HG03196 (cell line): ENCODE data around the gene IP6K1.

Experiments used
- ATAC-seq: cut with Tn5 transposase; IDR thresholded peaks from one replicate; pipeline ENCODE4 v1.9.1; 2021; ENCODE audit not compliant: unreplicated experiment

The IP6K1 gene

DNA sequence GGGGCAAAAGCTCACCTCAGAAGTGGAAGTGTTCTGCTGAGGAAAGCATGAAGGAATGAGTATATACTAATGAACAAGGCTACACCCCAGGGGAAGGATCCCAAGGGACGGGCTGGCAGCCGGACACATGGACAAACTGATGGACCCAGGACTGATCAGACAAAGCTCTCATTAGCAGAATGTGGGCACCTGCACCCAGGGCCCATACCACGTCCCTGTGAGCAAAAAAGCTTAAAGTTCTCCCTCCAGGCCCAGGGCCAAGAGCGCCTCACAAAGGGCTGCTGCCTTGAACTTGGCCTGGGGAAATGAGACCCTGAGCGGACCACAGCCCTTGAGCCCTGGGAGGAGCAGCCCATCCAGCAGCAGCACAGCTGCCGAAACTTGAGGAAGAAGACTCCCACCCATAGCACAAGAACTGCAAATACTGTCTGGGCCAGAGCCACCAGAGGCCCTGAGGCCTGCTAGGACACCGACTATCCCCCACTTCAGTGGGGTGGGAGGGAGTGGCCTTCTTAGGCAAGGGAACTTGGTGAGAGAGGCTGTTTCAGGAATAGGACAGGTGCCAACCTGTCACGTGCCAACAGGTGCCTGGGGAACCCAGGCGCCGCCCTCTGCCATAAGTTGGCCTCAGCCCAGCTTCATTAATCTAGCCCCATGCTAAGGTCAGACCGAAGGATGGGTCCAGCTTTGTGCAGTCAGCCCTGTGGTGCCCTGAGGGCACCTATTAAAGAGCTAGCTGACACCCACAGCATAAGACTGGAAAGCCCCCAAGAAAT lies 60.2 kb downstream of the IP6K1 start:
- ATAC-seq = no peak

DNA sequence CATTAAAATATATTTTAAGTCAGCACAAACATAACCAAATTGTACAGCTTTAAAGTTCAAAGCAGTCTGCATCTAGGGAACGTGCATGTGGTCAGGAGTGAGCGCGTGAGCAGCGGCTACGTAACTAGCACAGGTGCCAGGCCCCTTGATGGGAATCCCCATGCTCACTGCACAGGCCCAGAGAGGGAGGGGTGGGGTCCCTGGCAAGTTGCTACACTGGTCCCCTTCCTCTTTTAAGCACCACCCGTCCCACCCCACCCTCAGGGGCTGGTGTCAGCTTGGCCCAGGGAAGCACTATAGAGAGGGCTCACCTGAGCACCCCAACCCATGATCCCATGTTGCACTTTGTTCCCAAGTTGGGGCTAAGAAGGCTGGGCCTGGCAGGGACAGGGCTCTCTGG lies 61.8 kb downstream of the IP6K1 start:
- ATAC-seq = no peak

DNA sequence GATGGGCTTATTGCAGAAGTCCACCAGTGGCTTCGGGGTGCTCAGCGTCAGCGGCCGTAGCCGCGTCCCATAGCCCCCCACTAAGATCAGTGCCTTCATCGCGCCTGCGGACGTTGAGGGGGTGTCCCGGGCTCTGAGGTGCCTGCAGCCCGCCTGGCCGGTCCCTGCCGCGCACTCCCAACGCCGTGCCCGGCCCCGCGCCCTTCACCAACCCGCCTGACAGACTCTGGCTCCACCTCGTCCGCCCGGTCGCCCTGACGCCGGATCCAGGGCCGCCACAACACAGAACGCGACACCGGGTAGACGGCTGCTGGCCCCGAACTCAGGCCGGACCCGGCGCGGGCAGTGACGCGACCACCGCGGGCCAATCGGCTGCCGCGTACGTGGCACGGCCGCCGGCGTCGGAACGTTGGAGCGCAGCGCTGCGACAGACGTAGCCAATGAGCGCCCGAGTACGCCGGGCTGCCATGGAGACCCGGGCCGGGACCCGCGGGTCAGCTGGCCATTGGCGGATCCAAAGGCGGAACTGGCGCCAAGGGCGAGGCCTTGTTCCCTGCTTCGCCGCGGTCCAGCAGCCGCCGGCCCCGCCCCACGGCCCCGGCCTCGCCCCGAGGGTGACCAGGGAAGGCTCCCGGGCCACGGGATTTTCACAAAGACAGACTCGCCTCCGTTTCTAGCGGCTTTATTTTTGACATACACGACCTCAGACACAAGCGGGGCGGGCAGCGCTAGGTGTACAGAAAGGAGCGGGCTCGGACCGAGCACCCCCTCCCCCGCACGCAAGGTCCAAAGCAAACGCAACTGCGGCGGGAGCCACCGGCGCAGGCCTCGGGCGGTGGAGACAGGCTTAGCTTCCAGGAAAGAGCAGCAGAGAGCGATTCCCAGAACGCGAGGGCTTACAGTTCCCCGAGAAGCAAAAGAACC lies 62.5 kb downstream of the IP6K1 start, which contains the start of gene GMPPB:
TSS of gene GMPPB (minus strand) at position 324 of the 924 bp plus-strand sequence. CDS start at position 99, 225 bp downstream.
- peak; percentile 70 for ATAC-seq

DNA sequence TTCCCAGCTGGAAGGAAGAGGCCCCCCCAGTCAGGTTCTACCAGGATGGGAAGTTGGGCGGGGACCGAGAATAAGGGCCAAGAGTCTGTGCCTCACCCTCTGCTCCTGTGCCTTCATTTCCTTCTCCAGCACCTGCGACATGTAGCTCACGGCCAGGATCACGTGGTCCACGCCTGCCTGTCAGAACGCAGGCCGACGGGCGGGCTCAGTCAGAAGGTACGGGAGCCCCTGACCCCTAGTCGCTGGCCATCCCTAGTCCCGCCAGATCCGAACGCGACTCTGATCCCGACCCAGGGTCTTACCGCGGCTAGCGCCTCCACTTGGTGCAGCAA lies 63.1 kb downstream of the IP6K1 start:
- ATAC-seq = no peak

DNA sequence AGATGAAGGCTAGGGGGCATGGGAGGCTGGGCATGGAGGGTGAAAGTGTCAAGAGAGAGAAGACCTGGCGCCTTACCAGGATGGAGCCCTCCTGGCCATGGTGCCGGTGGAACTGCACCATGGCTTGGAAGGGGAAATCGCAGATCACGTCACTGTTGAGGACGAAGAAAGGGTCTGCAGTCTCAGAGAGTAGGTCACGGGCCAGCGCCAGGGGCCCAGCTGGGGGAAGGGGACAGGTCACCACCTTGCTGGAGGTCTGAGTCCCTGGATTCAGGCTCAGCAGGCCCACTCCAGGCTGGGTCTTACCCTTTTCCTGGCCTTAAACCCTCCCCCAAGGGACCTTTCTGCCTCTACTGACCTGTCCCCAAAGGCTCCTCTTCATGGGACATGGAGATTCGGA lies 63.4 kb downstream of the IP6K1 start:
- no peak for ATAC-seq

DNA sequence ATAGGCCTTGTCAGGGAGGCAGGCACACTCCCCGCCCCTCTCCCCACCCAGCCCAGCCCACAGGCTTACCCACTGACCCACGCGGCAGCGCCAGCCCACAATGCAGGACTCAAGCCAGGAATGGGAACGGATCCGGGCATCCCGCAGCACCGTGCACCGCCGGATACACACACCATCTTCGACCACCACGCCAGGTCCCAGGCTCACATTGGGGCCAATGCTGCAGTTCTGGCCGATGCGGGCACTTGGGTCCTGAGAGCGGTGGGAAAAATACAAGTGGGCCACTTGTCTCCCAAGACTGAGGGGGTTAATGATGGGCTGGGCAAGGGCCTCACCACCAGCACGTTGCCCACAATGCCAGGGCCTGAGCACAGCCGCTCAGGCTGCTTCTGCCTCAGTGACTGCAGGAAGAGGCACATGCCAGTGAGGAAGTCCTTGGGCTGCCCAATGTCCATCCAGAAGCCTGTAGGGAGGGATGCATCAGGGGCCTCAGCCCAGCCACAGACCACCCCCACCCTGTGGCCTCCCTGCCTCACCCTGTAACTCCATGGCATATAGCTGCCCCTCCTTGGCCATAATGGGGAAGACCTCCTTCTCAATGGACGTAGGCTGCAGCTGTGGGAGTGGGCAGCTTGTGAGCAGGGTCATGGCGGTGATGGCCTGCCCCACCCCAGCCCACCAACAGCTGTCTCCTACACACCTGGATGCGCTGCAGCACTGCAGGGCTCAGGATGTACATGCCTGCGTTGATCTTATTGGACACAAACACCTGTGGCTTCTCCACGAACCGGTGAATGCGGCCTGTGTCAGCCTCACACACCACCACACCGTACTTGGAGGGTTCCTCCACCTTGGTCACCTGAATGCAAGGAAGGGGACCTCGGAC lies 64.2 kb downstream of the IP6K1 start:
- ATAC-seq = no peak

DNA sequence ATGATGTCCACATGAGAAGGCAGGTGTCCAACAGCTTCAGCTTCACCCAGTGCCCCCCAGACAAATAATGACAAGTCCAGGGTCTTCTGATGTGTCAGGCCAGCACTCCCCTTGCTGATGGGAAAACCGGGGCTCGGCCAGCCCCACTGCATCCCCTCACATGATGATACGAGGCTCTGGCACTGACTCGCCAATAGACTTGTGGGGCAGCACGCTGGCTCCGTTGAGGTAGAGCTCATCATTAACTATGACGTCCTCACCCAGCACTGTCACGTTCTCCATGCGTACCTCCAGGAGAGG lies 64.8 kb downstream of the IP6K1 start:
- no peak for ATAC-seq

DNA sequence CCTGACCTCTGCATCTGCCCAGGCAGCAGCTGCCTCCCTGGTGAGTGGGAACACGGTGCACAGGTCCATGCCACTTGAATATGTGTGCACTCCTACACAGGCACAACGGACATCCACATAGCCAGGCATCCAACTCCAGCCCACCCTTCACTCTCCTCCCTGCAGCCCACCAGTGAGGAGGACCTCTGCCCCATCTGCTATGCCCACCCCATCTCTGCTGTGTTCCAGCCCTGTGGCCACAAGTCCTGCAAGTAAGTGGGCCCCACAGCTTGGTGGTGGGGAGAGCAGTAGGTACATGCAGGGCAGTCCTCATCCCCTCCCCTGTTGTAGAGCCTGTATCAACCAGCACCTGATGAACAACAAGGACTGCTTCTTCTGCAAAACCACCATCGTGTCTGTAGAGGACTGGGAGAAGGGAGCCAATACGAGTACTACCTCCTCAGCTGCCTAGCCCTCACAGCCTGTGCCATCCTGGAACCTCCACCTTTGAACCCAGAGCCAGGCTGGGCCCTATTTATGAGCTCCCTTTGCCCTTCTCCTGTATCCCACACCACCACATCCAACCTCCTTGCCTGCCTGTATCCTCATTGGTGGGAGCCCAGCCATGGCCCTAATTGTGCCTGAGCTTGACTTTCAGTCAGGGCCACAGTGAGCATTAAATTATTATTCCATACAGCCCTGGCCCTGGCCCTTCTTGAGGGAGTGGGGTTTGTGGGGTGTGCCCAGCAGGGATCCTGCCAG lies 65.3 kb downstream of the IP6K1 start:
- ATAC-seq = no peak

DNA sequence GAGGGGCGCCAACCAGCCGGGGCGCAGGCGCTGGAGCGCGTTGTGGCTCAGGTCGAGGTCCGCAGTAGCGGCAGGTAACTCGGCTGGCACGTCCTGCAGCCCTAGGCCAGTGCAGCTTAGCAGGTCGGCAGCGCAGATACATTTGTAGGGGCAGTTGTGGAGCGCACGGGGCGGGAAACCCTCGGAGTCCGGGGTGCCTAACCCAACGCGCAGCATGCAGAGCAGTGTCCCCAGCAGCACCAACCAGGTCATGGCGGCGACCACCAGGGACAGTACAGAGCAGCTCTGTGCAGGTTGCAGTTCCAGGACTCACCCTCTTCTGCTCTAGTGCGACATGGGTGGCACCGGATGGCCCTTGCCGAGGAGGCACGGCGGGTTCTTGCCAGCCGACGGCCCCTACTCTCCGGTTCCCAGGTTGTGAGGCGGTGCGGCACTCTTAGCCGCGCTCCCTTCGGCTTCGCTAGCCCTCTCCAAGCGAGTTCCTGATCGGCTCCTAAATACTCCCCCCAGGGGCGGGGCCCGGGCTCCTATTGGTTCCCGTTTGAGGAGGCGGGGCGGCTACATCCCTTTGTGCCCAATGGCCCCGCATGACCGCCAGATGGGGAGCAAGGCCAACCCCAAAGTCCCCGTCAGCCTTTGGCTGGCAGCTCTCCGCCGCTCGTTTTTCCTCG lies 67.0 kb downstream of the IP6K1 start, which contains the start of gene AMIGO3:
TSS of gene AMIGO3 (minus strand) at position 471 of the 671 bp plus-strand sequence. CDS start at position 252, 219 bp downstream.
- ATAC-seq = peak; percentile 47

DNA sequence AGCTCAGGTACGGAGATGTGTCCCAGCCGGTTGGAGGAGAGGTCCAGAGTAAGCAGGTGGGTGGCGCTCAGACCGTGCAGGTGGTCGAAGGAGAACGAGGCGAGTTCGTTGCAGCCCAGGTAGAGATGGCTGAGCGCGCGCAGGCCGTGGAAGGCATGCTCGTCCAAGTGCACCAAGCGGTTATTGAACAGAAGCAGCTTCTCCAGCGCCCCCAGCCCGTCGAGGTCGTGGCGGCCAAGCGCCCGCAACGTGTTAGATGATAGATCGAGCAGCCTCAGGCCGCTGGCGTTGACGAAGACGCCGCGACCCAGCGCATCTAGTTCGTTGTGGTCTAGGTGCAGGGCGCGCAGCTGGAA lies 67.5 kb downstream of the IP6K1 start:
- ATAC-seq = no peak

DNA sequence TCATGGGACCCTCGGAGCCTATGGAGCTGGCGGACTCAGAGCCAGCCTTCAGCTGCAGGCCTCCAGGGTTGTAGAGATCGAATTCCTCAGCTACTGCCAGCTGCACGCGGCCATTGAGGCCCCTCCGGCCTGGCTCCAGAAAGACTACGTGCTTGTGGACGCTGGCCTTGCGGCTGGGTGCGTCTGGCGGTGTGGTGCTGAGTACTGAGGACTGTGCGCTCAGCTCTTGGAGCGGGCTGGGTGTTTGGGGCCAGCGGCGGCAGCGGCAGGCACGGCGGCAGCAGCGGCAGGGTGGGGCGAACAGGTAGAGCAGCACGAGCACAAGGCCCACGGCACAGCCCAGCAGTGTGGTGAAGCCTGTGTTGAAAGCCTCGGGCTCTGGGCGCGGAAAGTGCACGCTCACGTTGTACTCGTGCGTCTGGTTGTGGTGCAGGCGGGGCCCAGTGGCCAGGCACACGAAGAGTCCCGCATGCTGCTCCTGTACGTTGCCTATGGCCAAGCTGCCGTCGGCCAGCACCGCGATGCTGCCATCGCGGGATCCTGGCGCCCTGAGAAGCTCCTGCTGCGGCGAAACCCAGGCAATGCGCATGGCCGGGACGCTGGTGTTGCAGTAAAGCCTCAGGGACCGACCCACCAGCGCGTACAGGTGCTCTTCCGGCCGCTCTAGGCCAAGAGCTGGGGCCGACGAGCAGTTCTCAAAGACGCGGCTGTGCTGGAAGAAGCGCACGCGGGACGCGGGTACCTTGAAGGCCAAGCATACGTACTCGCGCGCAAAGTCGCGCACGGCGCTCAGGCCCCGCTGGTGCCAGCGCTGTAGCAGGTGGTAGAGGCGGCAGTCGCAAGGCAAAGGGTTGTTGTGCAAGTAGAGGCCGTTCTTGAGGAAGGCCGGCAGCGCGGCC lies 68.1 kb downstream of the IP6K1 start:
- ATAC-seq = no peak

DNA sequence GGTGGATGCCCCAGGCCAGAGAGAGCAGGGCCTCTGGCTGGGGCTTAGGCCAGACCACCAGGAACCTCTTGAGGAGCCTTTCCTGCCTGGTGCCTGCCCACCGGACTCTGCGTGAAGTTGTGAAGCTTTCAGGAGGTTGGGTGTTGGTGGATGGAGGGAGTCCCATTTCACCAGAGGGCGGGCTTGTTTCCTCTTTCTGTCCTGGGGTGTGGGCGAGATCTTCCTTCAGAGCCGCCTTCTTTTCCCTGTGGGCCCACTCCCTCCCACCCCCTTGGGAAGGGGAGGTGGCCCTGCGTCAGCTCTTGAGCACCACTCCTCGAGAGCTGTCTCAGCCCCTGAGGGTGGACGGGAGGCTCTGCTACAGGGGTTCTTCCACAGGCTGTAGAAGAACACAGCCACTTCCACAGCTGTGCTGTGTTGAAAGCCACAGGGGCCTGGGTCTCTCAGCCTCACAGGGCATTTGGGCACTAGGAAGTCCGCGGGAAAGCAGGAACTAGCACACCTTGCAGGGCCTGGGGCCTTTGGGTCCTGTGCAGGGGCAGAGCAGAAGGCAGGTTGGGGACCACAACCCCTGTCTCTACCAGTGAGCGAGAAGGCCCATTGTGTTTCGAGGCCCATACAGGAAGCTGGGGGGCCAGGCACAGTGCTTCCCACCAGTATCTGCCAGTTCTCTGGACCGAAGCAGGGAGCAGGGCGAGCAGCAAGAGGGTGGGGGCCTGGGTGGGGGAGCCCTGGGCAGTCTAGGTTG lies 69.0 kb downstream of the IP6K1 start:
- no peak for ATAC-seq

DNA sequence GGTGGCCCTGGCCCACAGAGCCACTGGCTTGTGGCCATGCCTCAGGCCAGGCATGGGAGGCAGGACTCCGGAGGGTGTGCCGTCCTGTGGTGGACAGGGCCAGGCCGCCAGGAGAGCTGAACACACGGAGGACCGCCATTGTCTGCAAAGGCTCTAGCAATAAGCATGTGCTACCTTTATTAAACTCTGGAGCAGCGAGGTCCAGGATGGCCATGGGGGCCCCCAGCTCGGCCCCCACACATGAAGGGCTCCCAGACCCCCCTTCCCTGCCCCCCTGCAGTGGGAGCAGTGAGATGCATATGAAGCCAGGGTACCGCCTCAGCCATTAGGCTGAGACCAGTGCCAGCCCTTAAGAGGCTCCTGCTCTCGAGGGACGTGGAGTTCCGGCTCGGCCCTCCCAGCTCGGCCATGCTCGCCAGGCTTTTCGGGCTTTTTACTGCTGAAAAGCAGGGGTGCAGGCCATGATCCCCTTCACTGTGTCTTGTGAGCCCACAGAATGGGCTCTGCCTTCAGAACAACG lies 69.6 kb downstream of the IP6K1 start:
- ATAC-seq = no peak

DNA sequence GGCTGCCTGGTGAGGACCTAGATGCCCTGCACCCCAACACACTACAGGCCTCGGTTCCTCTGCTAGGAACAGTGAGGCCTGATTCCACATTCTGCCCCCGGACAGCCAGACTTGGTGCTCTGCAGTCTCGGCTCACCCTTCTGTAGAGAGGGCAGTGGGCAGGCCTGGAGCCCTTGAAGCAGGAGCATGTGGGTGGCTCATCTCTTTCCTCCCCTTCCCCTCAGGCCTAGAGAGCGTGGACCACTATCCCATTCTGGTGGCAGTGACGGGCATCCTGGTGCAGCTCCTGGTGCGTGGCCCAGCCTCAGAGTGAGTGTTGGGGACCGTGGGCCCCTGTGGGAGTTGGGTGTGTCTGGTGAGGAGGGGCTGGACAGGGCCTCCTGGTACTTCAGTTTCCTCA lies 70.2 kb downstream of the IP6K1 start:
- ATAC-seq = no peak

DNA sequence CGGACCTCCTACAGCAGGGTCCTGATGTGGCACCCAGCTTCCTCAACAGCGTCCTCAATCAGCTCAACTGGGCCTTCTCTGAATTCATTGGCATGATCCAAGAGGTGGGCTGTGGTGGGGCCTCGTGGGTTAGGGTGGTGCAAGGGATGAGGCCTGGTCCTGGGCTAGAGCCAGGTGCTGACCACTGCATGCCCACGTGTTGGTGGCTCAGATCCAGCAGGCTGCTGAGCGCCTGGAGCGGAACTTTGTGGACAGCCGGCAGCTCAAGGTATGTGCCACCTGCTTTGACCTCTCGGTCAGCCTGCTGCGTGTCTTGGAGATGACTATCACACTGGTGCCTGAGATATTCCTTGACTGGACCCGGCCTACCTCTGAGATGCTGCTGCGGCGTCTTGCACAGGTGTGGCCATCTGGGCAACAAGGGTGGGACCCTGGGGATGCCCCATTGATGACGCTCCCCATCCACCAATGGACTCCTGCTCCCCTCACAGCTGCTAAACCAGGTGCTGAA lies 70.7 kb downstream of the IP6K1 start:
- ATAC-seq = no peak

DNA sequence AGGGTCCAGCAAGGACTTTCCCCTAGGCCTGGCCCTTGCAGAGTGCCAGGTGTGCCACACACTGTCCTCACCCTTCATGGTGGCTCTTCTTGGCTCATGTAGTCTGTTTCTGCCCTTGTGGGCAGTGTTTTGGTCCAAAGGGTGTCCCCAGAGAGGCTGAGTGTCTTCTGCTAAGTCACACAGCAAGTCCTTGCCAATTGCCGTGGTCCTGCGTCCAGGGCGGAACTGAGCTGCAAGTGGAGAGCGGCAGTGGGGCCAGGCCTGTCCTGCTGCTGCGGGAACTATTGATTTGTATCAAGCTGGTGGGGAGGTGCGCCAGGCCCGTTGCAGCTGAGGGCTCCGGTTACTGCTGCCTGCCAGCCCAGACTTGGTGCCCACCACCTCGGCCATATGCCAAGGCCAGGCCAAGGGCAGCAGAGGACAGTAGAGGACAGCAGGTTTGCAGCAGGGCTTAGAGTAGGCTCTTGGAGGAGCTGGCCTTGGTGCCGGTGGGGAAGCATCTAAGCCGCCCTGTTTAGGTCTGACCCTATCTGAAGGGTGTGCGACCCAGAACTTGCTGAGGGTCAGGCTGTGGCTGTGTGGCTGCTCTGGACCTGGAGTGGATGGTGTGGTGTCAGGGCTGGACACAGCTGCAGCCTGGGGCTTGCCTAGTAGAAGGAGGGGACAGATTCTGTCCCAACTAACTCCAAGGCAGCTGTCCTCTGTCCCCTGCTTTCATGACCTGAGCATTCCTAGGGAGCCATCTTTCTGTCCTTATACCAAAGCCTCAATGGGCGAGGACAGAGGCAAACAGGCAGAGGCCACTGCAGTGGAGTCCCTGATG lies 71.4 kb downstream of the IP6K1 start:
- no peak for ATAC-seq
